GM19463 (cell line): Measurements from ENCODE around the gene USH2A.

ENCODE experiments used
- ATAC-seq: cut with Tn5 transposase; IDR thresholded peaks from one replicate; pipeline ENCODE4 v1.9.1; 2021; ENCODE audit warnings: mild to moderate bottlenecking, moderate library complexity; ENCODE audit not compliant: unreplicated experiment

Gene USH2A, protein sequence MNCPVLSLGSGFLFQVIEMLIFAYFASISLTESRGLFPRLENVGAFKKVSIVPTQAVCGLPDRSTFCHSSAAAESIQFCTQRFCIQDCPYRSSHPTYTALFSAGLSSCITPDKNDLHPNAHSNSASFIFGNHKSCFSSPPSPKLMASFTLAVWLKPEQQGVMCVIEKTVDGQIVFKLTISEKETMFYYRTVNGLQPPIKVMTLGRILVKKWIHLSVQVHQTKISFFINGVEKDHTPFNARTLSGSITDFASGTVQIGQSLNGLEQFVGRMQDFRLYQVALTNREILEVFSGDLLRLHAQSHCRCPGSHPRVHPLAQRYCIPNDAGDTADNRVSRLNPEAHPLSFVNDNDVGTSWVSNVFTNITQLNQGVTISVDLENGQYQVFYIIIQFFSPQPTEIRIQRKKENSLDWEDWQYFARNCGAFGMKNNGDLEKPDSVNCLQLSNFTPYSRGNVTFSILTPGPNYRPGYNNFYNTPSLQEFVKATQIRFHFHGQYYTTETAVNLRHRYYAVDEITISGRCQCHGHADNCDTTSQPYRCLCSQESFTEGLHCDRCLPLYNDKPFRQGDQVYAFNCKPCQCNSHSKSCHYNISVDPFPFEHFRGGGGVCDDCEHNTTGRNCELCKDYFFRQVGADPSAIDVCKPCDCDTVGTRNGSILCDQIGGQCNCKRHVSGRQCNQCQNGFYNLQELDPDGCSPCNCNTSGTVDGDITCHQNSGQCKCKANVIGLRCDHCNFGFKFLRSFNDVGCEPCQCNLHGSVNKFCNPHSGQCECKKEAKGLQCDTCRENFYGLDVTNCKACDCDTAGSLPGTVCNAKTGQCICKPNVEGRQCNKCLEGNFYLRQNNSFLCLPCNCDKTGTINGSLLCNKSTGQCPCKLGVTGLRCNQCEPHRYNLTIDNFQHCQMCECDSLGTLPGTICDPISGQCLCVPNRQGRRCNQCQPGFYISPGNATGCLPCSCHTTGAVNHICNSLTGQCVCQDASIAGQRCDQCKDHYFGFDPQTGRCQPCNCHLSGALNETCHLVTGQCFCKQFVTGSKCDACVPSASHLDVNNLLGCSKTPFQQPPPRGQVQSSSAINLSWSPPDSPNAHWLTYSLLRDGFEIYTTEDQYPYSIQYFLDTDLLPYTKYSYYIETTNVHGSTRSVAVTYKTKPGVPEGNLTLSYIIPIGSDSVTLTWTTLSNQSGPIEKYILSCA (N-terminal part only)

DNA sequence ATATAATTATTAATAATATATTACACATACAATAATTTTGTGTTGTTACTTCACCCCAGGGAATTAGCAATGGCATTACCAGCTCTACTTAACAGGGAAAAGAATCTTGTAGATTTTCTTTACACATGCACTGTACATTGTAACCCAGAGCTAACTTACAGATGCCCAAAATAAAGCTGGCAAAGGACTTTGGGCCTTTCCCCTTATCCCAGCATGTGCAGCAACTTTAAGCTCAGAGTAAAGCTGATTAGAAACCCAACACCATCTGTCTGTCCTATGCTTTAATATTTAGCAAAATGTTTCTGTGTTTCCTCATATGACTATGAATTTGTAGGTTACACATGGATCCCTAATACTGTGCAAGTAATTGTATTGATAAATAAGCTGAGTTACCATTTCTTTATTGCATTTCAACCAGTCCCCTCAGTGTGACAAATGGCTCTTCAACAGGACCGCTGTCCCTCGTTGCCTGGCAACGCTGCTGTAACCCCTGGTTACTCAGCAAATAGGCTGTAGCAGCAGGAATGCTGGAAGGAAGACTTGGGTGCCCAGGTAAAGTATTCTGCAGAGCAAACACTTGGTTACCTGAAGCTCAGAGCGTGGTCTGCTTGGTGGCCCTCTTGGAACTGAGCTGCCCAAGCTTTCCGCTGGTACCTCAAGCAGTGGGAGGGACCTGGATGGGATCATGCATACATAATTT, at the start of gene USH2A:
USH2A (minus strand) TSS at position 628 of the 700 bp plus-strand sequence. CDS start 1,112 bp downstream, outside the sequence.
- no peak for ATAC-seq

DNA sequence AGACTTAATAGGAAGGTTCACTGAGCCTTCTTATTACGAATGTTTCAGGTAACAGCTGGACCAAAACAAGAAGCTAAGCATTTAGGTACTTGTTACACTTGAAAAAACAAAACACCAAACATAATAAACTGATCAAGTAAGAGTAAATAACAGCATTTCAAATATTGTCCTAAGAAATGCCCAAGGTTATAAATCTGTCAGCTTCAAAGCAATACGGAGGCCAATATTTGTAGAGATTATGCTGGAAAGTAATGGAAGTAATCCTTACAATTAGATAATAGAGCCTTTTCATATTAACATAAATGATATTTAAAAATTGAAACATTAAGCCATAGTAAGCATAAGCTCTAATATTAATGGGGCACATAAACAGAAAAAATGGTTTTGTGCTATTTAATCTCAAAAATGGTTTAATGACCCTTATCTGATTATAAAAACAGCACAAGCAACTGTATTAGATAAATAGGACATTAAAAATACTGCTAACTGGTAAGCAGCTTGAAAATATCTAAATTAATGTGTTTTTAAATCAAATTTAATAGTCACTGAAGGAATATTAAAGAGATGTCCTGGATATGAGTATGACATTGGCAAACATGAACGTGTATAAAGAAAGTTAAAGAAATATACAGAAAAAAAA, 43.0 kb upstream of the USH2A start:
- ATAC-seq: no peak

DNA sequence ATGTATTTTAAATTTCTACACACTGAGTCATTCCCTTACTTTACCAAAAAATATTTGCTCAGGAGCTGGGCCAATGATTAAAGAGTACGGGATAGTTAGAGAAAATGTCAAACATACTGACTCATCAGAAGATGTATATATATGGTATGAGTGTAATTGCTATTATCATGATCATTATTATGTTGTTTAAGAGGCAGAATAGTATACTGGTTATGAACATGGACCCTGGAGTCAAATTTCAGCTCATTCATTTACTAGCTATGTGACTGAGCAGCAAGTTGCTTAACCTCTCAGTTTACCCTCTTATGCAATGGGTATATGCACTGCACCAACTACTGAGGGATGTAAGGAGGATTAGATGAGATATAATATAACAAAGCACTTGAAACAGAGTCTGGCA, 41.2 kb upstream of the USH2A start:
- no peak for ATAC-seq

DNA sequence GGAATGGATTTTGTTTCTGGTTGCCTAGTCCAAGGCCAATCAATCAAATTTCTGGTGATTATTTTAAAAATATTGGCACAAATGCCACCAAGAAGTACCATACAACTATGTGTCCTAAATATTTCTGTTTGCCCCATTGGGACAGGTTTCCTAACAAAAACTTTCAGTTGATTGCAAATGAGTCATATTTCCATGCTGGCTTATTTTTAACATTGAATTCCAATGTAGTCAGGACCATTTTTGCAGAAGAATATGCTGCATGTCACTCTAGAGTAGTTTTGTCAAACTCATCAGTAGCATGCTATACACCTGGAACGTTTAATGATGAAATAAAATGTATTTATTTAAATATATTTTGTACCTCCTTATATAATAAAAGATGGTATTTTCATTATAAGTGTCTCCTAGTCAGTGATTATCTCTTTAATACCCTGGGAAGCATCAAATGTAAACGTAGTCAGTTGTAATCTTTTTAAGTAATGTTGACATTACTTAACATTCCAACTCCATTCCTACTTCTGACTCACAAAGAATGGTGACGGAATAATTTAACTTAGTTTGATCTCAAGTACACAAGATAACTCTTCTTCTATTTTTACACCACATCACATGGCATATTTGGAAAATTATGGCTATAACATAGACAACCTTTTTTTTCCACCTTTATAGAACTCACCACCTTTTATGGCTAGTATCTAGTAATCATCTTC, 39.0 kb upstream of the USH2A start:
- ATAC-seq: no peak

DNA sequence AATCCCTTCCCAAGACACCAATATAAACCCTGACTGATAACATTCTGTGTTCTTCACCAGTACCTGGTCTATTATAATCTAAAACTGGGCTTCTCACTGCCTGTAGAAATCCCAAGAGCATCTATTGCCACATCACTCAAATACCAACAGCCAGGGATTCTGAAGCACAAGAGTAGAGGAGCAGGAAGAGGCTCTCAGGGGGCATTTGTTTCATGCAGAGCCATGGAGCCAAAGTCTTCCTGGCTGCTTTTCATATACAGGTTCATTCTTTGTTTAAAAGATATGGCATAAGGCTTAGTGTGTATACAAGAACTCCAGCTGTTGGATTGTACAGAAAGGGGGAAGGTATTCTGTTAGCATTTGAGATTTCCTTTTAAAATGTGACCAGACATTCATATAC, 38.2 kb upstream of the USH2A start:
- no peak for ATAC-seq

DNA sequence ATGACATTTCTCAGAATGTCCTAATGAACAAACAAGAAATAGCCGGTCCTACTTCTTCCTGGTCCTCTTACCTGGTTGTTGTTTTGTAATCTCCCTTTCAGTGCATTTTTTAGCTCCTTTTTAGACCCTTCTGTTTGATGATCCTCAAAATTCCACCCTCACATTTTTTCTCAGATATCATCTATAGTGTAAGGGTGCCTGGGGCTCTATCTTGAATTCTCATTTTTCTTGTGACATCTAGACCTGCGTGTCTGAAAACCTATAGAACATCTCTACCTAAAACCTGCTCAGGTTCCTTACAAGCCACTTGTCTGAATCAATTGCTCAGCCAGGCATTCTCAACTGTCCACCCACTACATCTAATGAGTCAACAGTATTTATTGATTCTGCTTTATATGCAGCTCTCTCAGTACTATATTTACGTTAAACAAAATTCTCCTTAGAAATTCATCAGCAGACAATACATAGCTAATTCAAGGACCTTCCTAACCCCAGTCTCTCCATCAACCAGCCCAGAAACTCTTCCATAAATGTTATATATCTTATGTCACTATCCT, 36.5 kb upstream of the USH2A start:
- ATAC-seq: no peak

DNA sequence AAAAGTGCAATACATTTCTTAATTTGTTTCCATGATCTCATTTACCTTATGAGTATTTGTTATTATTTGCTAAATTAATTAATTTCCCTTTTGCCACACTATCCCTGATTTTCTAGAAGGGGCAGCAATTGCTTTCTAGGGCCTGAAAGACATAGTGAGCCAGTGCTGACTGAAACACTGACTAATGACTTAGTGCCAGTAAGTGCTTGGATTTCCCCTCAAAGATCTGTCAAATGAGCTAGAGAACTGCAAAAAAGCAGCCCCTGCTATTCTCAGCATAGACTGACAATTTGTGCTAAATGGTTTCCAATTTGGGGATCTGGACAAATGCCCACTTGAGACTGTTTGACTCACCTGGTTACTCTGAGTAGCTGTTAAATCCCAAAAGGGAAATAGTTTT, 35.6 kb upstream of the USH2A start:
- no peak for ATAC-seq

DNA sequence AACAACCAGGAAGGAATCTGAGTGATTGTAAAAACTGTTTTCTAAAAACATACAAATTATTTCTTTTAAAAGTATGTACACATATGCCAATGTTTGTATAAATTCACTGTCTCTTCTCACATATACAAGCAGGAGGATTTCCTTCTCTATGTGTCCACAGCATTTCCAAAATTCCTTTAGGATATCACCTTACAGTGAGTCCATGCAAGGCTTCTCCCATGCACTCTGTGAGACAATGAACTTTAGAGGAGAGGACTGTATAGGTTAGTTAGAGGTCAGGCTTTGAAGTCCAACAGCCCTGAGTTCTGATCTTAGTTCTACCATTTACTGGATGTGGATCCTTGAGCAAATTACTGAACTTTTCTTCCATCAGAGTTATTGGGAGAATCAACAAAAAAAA, 34.1 kb upstream of the USH2A start:
- no peak for ATAC-seq

DNA sequence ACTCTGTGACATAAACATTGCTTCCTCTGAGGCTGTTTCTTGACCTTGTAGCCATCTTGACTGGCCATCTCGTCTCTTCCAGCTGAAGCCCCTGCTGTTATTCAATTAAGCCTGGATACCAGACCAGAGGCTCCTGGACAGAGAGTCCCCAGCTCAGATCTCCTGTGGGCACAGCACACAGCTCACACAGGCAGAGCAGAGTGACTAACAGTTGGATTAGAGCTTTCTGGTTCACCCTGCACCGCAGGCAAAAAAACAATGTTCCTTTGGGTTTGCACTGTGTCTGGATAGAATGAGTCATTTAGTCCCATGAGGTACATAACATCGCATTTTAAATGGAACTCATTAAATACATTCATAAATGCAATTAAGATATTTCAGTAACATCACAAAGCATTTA, 33.4 kb upstream of the USH2A start:
- ATAC-seq: no peak

DNA sequence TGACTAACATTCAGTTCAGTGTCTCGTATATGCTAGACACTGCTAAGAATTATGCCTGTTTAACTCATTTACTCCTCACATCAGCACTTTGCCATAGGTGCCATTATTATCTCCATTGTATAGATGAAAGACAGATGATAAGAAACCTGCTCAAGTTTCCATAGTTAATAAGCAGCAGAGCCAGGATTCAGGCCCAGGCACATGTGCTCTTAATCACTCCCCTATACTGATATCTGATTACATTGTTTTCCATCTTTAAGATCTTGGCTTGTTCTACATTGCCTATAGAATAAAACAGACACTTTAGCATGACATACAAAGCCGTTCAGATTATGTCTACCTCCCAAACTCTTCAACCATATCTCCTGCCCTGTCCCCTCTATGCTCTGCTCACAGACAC, 30.5 kb upstream of the USH2A start:
- ATAC-seq: no peak

DNA sequence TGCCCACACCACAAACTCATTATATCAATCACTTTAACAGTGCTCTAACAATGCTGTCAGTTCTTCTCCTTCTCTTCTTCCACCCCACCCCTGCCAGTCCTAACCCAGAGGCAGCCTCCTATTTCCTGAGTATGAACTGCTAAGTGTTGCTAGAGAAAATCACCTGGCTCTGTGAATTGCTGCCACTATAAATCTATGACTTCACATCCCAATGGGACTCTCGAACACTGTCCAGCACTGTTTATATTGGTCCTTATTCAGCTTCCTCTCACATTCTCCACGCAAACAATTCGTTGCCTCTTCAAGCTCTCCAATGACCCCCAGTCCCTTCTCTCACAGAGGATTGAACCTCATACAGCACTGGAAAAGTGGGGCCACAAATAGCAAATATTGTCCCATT, 27.0 kb upstream of the USH2A start:
- ATAC-seq: no peak

DNA sequence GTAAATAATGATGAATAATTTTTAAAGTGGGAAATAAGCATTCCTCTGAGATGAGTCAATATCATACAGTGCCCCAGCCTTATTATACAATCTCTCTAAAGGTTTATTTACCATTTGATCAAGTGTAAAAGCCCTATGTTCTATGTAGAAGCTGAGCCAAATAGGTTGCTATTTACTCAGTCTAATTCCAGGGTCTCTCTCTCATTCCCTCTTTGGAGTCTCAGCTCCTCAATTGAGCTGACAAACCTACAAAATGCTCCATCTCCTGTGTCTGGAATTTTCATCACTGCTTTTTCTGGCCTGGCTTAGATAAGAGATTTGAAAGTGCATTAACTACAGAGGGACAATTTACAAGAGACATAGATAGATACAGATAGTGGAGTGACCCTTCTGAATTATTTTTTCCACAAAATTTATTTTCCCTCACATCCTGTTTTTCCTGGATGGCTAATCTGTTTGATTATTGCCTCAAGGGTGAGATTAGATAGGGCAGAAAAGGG, 24.8 kb upstream of the USH2A start:
- ATAC-seq: no peak

DNA sequence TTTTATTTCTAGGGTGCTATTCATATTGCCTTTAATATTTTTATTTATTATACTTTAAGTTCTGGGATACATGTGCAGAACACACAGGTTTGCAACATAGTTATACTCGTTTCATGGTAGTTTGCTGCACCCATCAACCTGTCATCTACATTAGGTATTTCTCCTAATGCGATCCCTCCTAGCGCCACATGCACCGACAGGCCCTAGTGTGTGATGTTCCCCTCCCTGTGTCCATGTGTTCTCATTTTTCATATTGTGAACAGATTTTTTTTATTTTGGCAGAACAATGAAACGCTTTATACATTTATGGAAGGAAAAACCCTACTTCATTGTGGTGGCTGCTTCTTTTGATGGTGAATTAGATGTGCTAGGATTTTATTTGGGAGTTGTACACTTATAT, 14.4 kb upstream of the USH2A start:
- no peak for ATAC-seq

DNA sequence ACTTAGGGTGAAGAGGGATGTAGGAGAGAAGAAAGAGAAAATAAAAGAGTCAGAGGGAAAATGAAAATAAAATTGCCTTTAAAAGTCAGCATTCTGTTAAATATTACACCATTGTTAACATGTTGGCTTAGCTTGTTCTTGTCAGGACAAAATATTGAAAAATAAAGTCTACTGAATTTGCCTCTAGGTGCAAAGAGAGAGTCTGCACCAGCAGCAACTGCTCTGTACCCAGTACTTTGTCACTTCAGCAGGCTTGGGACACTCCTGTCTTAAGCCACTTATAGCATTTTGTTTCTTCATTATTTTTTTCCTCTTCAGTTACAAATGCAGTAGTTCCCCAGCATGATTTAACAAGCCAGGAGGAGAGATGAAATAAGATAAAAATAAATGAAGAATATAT, 11.0 kb upstream of the USH2A start:
- ATAC-seq: no peak

DNA sequence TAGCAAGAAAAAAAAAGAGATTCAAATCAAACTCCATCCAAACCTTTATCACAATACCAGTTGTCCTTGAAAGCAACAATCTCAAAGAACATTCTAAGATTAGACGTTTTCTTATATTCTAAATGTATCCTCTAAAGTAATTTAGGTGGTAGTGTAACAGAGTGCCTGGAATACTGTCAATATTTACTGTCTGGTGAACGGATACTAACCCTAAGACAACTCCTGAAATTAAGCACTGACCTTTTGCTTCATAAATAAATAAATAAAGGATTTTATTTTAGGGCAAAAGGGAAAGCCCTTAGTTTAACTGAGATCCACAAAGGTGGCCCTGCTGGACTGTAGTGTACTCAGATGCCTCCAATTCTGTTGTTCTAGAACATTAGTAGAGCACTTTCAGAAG, 9.9 kb upstream of the USH2A start:
- no peak for ATAC-seq

DNA sequence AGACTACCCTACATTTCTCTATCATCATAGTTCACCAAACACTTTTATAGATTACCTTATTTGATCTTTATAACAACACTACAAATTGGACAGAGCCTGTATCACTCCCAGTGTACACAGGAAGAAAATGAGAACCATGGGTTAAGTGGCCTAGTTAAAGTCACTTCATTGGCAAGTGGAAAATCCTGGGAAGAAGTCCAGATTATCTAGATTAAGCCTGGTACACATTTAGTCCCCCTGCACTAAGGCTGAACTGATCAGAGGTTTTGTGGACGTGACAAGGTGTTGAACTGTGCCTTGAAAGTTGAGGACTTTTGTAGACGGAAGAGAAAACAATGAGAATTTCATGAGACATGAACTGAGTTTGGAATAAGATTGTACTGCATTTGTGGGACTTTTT, 7.5 kb upstream of the USH2A start:
- no peak for ATAC-seq

DNA sequence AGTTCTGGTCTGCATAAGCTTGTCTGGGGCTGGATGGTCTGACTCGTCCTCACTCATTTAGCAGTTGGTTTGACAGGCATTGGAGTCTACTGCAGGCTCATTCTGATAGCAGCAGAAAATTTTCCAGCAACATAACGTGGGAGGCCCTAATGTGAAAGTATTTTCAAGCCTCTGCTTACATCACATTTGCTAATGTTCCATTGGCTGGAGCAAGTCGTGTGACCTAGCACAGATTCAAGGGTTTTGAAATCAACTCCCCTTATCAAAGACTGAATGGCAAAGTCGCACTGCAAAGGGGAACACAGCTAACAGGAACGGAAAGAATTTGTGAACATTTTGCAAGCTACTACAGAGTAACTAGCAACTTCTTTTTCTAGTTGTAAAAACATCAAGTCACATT, 2.3 kb upstream of the USH2A start:
- ATAC-seq: no peak

DNA sequence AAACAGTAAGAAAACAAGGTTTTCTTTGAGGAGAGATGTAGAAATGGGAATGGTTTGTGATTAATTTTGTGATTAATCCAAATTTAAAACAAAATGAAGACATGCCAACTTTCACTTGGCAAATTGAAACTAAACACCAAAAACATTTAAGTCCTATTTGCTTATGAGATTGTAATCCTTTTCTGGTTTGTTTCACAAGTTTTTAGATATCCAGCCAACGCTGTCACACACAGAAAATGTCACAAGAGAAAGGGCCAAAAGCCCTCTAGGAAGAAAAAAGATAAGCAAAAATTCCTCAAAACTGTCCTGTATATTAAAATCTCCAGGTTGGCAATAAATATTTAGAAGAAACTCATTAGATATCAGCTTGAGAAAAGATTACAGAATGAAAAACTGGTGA, 2.5 kb downstream of the USH2A start:
- ATAC-seq: no peak

DNA sequence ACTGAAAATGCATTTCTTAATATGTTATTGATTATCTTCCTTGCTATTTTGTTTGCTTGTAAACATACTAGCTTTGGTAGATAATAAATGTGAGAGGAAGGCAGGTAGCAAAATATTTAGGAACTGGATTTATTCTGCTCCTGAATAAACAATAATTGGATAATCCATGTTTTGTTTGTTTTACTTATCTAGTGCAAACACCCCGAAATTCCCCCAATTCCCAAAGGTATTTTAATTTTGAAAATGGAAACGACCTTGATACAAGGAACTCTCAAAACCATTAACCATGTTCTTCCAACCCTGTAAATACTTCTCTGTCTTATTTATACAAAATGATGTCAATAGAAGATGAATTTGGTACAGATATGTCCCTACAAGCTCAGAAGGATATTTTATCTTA, 3.0 kb downstream of the USH2A start:
- ATAC-seq: no peak
